Fibroblast of pulmonary artery (primary cell): ENCODE data around the gene CLEC2L.

Experiments
- DNase-seq: peaks from one replicate; pipeline ENCODE4 v3.0.0-alpha.2; 2010; ENCODE audit warnings: low read depth
- H3K4me3 ChIP-seq: replicated peaks from 2 replicates; pipeline ENCODE4 v1.5.1; 2011; ENCODE audit warnings: low read depth, mild to moderate bottlenecking, control low read depth, low read length, moderate library complexity
- CTCF ChIP-seq: IDR thresholded peaks from 2 replicates; pipeline ENCODE4 v1.5.1; 2011; ENCODE audit warnings: mild to moderate bottlenecking, control low read depth, low read length, inconsistent platforms; ENCODE audit errors: missing control alignments

Gene CLEC2L

GRCh38 chr7:139582130-139582650 lies 58.7 kb downstream of the CLEC2L start:
- no peak for DNase-seq
- H3K4me3 ChIP-seq: no peak overlapping the region
- no peak for TF ChIP-seq CTCF

- H3K4me3 ChIP-seq: no peak overlapping the region
- DNase-seq: no peak
- TF ChIP-seq CTCF: no peak
Measured at GRCh38 chr7:139582671-139583155, 59.2 kb downstream of the CLEC2L start.

GRCh38 chr7:139583826-139584553 lies 60.5 kb downstream of the CLEC2L start:
- DNase-seq: no peak
- H3K4me3 ChIP-seq: no peak overlapping the region
- TF ChIP-seq CTCF: no peak

GRCh38 chr7:139585042-139585441 lies 61.6 kb downstream of the CLEC2L start:
- no peak for TF ChIP-seq CTCF
- H3K4me3 ChIP-seq: no peak overlapping the region
- no peak for DNase-seq

GRCh38 chr7:139586286-139586685 lies 62.8 kb downstream of the CLEC2L start:
- no peak for DNase-seq
- no peak overlapping the region for H3K4me3 ChIP-seq
- no peak for TF ChIP-seq CTCF

GRCh38 chr7:139587535-139587934 lies 64.0 kb downstream of the CLEC2L start:
- no peak for TF ChIP-seq CTCF
- no peak for DNase-seq
- no peak overlapping the region for H3K4me3 ChIP-seq

GRCh38 chr7:139588632-139589031 lies 65.1 kb downstream of the CLEC2L start:
- no peak for TF ChIP-seq CTCF
- H3K4me3 ChIP-seq: no peak overlapping the region
- DNase-seq: peak; percentile 96
